Retinal pigment epithelial cell (primary cell): Measurements from ENCODE around the gene NRL.

Source experiments
- DNase-seq: peaks from one replicate; pipeline ENCODE4 v3.0.0-alpha.2; 2010; ENCODE audit warnings: low read depth
- H3K4me3 ChIP-seq: 2 replicates; pipeline ENCODE4 v1.5.1; 2011; ENCODE audit warnings: mild to moderate bottlenecking, low read length, control low read depth, moderate library complexity
- CTCF ChIP-seq: conservative IDR thresholded peaks from 2 replicates; pipeline ENCODE4 v1.5.1; 2011; ENCODE audit warnings: low read depth, low read length, control low read depth, inconsistent platforms

The NRL gene

GRCh38 chr14:24055971-24056799 is 58.6 kb downstream of the NRL start:
- H3K4me3 ChIP-seq = no peak overlapping the region
- no peak for DNase-seq
- no peak for TF ChIP-seq CTCF

- DNase-seq = no peak
- H3K4me3 ChIP-seq = no peak overlapping the region
- no peak for TF ChIP-seq CTCF
These were observed 60.1 kb downstream of the NRL start for GRCh38 chr14:24054646-24055045.

GRCh38 chr14:24054324-24054641 is 60.5 kb downstream of the NRL start:
- no peak for DNase-seq
- TF ChIP-seq CTCF = no peak

GRCh38 chr14:24053548-24054323 is 61.0 kb downstream of the NRL start:
- H3K4me3 ChIP-seq = no peak overlapping the region
- no peak for DNase-seq
- TF ChIP-seq CTCF = no peak

More at GRCh38 chr14:24054324-24054641, 60.5 kb downstream of the NRL start:
- no peak overlapping the region for H3K4me3 ChIP-seq

- no peak for TF ChIP-seq CTCF
- DNase-seq = no peak
- peak overlapping the region; percentile 56 for H3K4me3 ChIP-seq
These were observed 61.8 kb downstream of the NRL start for GRCh38 chr14:24052656-24053547.

GRCh38 chr14:24051789-24052655 is 62.7 kb downstream of the NRL start, which contains the start of gene CARMIL3:
CARMIL3 (plus strand) TSS chr14:24052009; CDS start chr14:24052154, 145 bp downstream.
- H3K4me3 ChIP-seq = peak within 1 kb of the TSS; percentile 56
- DNase-seq = no peak
- no peak for TF ChIP-seq CTCF
